Left colon (tissue), 2 donors: ENCODE measurements around the gene CHMP6. TPM values are rescaled to one million over a fixed set of nuclear protein-coding genes. Genes with fewer than 3 reads are reported as not detected.

Experiments used
- ATAC-seq: fragments of 200-7000 bp; cut with Tn5 transposase; one replicate; pipeline ENCODE4 v1.9.1; 2020; ENCODE audit warnings: mild to moderate bottlenecking, moderate library complexity
- DNase-seq, 2 donors: peaks; one replicate each; pipeline ENCODE4 v3.0.0-alpha.2; 2020
- intact Hi-C, 2 donors: fragments of 100-400 bp; cut with DNase I in 1 of 2; cut with micrococcal nuclease in 1 of 2; formaldehyde crosslinking; loops; one replicate each; pipeline versions ENCODE4 v1.11.2 to v1.14.0; 2022; cut with DNase I, micrococcal nuclease
- total RNA-seq, 2 donors: library from RNA; stranded (reverse); fragmentation: NEBNext Ultra II Directional; extraction: Animal tissue kit (Norgen Biotek cat#: 25700); gene quantifications; one replicate each; pipeline ENCODE4 v1.2.1, GENCODE V29; 2021
- donor health status: DM: no; HTN: no; CAD: no.
- donor health status: DM: yes; HTN: yes; CAD: no.

Gene CHMP6
- total RNA-seq, 2 donors from 2014 or later = 37.2 to 39.5 TPM

DNA sequence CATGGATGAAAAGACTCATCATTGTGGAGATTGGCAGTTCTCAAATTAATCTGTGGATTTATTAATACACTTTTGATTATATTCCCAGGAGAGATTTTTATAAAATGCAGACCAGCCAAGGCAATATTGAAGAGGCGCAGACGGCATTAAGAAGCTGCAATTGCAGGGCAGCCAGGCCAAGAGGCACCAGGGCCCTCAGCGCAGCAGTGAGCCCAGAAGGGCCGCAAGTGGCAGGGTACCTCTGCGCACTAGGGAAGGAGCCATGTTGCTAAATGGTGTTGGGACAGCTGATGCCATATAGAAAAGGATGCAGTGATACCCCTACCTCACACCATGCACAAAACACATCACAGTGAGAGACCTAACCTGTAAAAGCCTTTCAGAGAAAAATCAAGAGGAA lies 36.6 kb upstream of the CHMP6 start:
- intact Hi-C loops = no loop called here
- ATAC-seq = no peak
- no peak for DNase-seq

DNA sequence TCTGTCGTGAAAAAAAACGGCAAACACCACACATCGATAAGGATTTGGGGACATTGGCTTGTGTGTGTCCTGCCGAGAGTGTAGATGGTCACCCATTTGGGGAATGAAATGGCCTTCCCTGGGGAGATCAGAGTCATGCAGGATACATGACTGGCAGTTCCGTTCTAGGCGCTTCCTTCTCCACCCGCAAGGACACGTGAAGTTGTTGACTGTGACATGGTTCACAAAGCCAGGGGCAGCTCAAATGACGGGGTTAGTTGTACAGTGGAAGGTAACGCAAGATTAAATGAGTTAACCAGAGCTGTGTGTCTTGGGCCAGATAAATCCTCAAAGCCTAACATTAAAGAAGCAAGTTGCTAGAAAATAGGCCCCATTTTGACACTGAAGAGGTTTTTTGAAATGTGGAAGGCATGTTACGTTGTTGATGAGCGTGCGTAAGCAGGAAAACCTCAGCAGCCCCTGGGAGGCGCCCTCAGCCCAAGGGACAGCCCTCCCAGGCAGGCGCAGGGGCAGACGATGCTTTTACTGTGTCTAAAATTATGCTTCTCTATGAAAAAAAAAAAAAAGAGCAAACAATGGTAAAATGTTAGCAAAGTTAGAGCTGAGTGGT lies 35.9 kb upstream of the CHMP6 start:
- ATAC-seq = no peak
- intact Hi-C loops = no loop called here
- peak in 1 of 2 donors; percentile 10 for DNase-seq

DNA sequence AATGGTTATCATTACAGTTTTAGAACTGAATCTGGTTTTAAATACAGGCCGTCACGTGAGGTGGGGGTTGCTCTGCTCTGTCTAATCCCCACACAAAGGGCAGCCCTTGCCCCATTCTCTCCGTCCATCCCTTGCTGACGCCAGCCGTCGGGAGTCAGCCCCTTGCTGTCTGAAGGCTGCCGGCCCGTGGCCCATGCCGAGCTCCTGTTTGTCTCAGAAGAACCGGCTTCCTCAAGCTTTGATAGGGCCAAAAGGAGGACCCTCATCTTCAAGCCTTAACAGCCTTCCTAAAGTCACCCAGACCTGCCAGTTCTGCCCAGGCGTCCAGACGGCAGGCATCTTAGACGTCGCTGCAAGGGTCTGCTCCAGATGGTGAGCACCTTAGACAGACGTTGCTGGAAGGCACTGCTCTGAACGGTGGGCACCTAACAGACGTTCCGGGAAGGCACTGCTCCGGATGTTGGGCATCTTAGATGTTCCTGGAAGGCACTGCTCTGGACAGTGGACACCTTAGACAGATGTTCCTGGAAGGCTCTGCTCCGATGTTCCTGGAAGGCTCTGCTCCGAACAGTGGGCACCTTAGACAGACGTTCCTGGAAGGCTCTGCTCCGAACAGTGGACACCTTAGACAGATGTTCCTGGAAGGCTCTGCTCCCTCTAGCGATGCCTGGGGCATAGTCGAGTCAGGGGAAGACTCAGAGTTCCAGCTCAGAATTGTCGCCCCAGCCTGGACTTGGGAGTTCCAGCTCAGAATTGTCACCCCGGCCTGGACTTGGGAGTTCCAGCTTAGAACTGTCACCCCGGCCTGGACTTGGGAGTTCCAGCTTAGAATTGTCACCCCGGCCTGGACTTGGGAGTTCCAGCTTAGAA lies 35.1 kb upstream of the CHMP6 start:
- peak in 1 of 2 donors; percentile 16 for DNase-seq
- intact Hi-C loops = no loop called here
- ATAC-seq = no peak

DNA sequence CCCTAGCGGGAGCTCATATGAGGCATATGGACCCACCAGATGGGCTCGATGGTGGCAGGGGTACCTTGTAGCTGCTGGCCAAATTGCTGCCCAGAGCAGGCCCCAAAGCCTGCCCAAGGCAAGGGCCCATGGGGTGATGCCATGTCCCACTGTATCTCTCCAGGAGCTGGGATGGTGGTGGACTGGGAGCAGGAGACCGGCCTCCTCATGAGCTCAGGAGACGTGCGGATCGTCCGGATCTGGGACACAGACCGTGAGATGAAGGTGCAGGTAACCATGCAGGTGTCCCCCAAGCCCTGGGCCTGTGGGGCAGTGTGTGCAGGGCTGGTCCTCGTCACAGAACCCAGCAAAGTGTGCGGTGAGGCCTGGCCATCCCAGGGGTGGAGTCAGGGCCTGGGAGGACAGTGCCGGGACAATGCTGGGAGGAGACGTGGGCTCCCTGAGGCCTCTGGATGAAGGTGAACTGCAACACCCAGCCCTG lies 34.1 kb upstream of the CHMP6 start:
- ATAC-seq = no peak
- DNase-seq = peak in 1 of 2 donors; percentile 18
- intact Hi-C loops = no loop called here

DNA sequence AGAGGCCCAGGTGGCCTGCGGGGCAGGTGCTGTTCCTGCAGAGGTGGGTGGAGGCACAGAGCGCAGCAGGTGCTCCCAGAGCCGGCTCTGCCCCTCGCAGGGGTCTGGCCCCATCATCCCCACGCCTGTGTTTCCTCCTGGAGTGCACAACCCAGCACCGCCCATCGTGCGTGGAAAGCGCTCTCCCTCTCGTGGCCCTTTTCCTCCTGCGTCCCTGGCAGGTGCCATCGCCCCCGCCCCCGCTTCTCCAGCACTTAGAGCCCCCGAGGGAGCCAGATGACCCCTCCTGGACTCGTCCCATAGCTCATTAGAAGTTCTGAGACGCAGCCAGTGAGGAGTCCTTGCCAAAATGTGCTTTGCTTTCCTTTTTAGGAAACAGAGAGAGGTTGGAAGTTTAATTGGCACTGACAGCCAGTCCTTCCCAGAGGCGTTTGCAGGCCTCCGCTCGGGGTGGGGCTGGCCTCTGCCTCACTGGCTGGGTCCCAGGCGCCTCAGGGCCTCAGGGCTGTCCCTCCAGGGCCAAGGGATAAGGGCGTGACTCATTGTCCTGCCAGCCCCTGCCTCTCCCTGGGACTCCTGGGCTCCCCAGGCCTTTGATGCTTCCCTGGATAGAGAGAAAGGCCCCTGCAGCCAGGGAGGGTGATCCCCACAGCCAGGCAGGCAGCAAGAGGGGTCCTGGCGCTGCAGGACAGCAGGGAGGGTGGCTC lies 32.2 kb upstream of the CHMP6 start:
- intact Hi-C loops = no loop called here
- peak; percentile 57 to 88 for DNase-seq
- ATAC-seq = peak; percentile 71

DNA sequence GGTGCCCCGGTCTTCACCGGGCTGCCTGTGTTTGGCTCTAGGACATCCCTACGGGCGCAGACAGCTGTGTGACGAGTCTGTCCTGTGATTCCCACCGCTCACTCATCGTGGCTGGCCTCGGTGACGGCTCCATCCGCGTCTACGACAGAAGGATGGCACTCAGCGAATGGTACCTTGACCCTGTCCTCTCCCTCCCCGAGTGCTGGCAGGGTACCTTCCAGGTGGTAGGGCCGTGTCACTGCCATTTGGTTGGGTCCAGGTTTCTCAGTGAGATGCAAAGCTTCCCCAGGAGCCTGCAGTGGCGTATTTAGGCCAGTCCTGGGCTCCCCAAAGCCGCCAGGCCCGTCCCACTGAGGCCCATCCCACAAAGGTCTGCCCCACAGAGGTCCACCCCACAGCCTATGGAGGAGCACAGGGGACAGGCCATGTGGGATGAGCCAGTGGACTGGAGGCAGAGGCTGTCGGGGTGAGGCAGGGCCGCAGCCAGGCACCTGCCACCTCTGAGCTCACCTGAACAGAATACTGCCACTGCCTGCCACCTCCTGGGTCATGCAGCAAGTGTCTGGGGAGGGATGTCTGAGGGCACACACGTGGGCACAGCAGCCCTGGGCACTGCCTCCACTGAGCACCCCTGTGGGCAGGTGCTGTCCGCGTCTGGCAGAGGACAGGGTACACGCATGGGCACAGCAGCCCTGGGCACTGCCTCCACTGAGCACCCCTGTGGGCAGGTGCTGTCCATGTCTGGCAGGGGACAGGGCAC lies 31.4 kb upstream of the CHMP6 start:
- DNase-seq (no peak), ATAC-seq (no peak)
- intact Hi-C loops = no loop called here

DNA sequence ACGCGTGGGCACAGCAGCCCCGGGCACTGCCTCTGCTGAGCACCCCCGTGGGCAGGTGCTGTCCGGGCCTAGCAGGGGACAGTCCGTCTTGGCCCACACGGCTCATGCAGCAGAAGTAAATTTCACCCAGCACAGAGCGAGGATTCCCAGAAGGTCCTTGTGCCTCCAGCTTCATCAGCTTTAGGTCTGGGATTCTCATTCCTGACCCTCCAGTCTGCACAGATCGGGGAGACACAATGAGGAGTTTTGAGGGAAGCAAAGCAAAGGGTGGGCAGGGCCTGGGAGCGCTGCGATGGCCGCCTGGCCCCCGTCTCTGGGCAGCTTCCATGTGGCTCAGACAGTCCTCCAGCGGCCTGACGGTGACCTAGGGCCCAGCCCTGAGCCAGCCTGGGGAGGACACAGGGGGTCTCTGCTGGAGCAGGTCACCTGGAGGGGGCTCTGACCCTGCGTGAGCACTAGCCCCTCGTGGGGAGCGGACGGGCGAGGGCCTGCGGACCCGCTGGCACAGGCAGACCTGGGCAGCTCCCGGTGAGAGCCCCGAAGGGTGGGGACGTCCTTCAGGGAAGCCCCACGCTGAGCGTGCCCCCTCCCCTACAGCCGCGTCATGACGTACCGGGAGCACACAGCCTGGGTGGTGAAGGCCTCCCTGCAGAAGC lies 30.7 kb upstream of the CHMP6 start:
- intact Hi-C loops = no loop called here
- ATAC-seq (no peak), DNase-seq (no peak)

DNA sequence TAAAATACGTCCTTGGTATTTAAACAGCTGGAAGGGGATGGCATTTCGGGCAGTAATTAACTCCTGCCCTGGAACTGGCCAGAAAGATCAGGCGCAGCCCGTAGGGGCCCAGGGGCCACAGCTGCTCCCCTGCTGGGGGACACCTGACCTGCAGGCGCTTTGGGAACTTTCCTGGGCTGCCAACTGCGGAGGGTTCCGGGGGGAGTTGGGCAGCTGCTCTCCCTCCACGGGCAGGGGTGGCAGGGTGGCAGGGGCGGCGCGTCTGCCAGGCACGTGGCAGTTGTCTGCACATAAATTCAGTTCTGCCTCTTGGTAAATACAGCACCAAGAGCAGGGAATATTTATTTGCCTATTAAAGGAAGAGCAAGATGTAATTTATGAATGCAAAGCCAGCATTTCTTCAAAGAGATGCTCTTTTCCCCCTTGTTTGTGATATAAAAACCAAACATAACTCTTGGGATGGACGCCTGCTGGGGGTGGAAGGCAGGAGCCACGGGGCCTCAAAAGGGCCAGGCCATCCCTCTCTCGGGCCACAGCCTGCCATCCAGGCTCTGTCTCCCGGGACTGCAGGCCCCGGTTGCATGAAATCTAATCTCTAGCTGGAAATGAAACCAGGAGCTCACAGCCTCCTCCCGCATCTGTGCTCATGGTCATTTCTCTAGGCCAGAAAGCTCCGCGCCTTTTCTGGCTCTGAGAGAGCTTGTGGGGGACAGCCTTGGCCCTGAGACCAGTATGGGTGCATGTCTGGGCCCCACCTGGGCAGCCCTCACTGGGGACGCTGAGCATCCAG lies 29.9 kb upstream of the CHMP6 start:
- intact Hi-C loops = no loop called here
- DNase-seq = no peak
- ATAC-seq = no peak

DNA sequence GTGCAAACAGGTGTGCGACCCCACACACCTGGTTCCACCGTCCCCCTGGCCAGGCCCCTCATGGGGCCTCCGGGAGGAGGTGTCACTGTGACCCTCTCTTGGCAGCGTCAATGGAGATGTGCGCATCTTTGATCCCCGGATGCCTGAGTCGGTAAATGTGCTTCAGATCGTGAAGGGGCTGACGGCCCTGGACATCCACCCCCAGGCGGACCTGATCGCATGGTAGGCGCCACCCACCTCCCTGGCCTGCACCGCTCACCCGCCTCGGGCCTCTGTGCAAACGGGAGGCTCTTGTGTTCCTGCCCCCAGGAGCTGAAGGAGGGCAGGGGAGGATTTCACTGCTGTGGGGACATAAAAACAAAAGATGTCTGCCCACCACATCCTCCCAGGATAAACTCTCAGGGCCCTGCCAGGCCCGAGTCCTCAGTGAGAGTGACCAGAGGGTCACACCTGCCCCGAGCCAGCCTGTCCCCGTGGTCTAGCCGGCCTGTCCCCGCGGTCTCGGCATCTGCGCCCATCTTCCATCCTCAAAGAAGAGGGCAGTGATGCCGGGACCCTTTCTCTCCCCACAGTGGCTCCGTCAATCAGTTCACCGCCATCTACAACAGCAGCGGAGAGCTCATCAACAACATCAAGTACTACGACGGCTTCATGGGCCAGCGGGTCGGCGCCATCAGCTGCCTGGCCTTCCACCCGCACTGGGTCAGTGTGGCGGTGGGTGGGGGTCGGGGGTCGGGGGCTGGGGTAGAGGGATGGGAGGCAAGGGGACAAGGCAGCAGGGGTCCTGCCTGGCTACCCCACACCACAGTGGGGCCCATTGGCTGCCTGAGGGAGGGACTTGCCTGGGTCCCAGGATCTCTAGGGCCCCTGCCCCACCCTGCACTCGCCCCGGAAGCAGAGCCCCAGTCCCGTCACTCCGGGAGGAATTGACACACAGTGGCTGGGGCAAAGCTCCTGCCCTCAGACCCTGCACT lies 29.0 kb upstream of the CHMP6 start:
- DNase-seq (no peak), ATAC-seq (no peak)
- intact Hi-C loops = no loop called here

DNA sequence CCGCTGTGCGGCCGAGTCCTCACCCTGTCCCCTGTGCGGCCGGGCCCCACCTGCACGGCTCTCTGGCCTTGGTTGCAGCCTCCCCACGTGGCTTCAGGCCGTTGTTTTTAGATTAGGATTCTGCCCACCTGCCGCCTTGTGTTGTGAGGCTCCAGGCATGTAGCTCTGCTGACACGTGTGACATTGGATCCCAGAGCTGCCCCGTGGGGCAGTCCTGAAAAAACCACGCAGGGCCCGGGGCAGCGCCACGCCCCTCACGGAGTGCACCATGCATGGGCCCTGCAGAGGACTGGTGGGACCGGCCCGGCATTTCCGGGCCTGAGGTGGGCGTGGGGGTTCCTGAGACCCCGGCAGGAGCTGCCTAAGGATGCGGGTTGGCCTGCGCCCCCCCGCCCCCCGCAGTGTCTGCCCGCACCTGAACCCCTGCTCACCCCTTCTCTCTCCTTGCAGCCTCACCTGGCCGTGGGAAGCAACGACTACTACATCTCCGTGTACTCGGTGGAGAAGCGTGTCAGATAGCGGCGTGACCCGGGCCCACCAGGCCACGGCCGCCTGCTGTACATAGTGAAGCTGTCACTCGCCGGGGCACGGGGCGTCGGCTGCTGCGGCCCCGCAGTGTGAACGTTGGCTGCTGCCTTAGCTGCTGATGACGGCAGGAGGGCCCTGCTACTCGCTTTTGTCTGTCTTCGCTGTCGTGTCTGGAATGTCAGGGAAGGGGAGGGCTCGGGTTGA lies 27.7 kb upstream of the CHMP6 start:
- ATAC-seq (no peak), DNase-seq (no peak)
- intact Hi-C loops = no loop called here

DNA sequence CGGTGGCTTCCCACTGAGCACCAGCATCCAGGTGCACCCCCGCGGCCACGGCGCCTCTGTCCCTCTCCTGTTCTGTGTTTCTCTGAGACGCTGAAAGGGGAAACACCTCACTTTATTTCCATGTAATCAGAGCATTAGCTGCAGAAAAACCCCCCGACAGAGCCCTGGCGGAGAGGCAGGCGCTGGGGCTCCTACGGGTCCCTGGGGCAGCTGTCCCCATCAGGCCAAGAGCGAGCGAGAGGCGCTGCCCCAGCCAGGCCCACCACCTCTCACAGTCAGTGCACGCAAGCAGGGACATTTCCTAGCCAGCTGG lies 27.1 kb upstream of the CHMP6 start:
- no peak for ATAC-seq
- DNase-seq = no peak
- intact Hi-C loops = no loop called here

DNA sequence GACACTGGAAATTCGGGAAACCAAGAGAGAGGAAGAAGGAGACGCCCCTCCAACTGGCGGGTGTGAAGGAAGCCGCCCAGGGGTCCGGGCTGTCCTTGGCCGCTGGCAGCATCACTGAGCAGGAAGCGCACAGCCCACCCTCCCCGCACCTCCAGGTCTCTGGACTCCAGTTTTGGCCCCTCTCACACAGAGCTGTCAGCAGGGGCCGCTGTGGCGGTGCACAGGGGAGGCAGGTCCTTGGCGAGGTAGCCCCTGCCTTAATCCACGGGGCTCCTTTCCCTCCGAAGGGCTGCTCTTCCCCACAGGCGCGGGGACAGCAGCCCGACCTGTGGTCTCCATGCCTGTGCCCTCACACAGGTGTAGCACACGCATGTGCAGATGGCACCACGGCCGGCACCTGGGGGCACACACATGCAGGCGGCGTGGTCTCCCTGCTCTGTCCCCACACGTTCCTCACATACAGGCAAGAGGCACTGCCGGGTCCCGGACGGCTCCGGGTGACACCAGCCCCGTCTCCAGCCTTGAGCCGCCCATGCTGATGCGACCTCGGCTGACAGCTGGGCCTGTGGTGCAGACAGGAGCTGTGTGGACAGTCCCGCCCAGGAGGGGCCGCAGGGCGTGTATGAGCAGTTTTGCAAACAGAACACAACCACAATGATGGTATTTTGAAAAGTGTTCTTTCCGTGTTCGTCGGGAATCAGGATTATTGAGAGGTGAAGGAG lies 26.6 kb upstream of the CHMP6 start:
- ATAC-seq (no peak), DNase-seq (no peak)
- intact Hi-C loops = no loop called here

DNA sequence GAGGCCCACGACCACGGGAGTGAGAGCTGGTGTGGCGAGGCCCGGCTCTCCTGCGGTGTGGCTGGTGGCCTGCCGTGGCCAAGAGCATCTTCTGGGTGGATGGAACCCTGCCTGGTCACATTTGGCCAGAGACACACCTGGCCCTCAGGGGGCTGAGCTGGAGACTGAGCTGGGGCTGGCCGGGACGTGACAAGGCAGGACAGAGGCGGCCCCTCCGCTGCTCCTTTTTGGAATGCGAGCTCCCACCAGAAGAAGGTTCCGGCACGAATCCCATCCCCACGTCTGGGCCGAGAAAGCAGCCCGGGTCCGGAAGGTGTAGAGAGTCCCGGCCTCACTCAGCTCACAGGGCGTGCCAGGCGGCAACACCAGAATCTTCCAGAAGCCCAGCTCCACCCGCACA lies 26.0 kb upstream of the CHMP6 start:
- ATAC-seq = no peak
- DNase-seq = no peak
- intact Hi-C loops = no loop called here

DNA sequence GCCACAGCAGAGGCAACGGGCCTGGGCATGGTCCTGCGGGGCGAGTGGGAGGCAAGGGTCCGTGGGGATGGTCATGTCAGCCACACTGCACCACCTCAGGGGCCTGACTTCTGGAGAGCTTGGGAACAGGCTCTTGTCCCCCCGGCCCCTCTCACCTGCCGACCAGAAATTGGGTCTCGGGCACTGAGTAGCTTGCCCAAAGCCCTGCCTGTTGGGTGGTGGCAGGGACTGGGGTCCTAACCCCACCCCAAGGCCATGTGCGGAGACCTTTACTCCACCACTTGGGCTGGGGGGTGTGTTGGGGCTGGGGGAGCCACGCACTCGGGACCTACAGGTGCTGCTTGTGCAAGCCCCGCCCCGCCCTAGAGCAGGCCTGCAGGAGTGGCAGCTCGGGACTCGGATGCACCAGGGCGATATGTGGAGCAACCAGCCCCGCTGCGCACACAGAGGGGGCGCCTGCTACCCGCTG lies 24.2 kb upstream of the CHMP6 start:
- intact Hi-C loops = no loop called here
- no peak for DNase-seq
- ATAC-seq = peak; percentile 28

DNA sequence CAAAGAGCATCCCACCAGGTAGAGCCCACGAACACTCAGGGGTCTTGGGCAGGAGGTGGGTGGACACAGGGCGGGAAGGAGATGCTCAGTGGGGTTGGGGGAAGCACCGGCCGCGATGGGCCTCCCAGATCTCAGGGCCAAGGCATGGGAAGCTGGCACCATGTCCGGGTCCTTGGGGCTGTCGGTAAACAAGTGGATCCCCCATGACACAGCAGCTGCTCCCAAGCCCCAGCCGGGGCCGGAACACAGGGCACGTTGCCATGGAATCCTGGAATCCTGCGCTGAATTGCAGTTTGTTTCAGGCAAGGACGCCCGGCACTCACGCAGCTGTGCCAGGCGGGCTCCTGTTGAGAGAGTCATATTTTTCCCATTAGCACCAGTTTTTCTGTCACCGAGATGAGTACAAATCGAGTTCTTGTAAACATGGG lies 23.0 kb upstream of the CHMP6 start:
- DNase-seq (no peak), ATAC-seq (no peak)
- intact Hi-C loops = no loop called here
